Right renal cortex interstitium (tissue), 3 donors: ENCODE results near the gene POLDIP2. TPM values are rescaled to one million over a fixed set of nuclear protein-coding genes. Genes with fewer than 3 reads are reported as not detected.

Source experiments
- DNase-seq, 3 donors: peaks; one replicate each; pipeline ENCODE4 v3.0.0-alpha.2; 2013; ENCODE audit warnings: low read depth in 3 of 3, low spot score in 2 of 3
- polyA plus RNA-seq, 3 donors: library from polyadenylated mRNA; unstranded; fragments of 120-200 nt; gene quantifications; one replicate each; pipeline ENCODE4 v1.2.1, GENCODE V29; 2013; ENCODE audit not compliant: insufficient read length in 3 of 3

The POLDIP2 gene
- 10 to 100 TPM; 89.1 to 95.7 (median 91.8) TPM for polyA plus RNA-seq

- DNase-seq, result peak in 1 of 3 donors; percentile 88
Measured at GRCh38 chr17:28357061-28357900, at the start of gene POLDIP2. Gene POLDIP2, minus strand, starts transcription at chr17:28357527. Its CDS starts 79 bp downstream, at chr17:28357448.

GRCh38 chr17:28406473-28406814 lies 49.1 kb upstream of the POLDIP2 start:
- DNase-seq, result no peak

GRCh38 chr17:28405632-28406472 lies 48.5 kb upstream of the POLDIP2 start, which contains the start of gene SLC46A1:
Gene SLC46A1, minus strand, starts transcription at chr17:28406212. Its CDS starts 98 bp downstream, at chr17:28406114.
- no peak for DNase-seq

- DNase-seq, result no peak
Measured at GRCh38 chr17:28404812-28405570, 47.7 kb upstream of the POLDIP2 start.

GRCh38 chr17:28404461-28404811 lies 47.1 kb upstream of the POLDIP2 start:
- DNase-seq, result no peak

- no peak for DNase-seq
Measured at GRCh38 chr17:28404007-28404406, 46.7 kb upstream of the POLDIP2 start.

- no peak for DNase-seq
Measured at GRCh38 chr17:28402844-28403243, 45.5 kb upstream of the POLDIP2 start.

GRCh38 chr17:28402224-28402630 lies 44.9 kb upstream of the POLDIP2 start:
- DNase-seq, result no peak

GRCh38 chr17:28399808-28400207 lies 42.5 kb upstream of the POLDIP2 start:
- DNase-seq, result no peak

GRCh38 chr17:28398280-28398981 lies 41.1 kb upstream of the POLDIP2 start:
- DNase-seq, result no peak

- no peak for DNase-seq
Measured at GRCh38 chr17:28397687-28398279, 40.5 kb upstream of the POLDIP2 start.

GRCh38 chr17:28397275-28397674 lies 39.9 kb upstream of the POLDIP2 start:
- DNase-seq, result no peak

GRCh38 chr17:28396635-28397239 lies 39.4 kb upstream of the POLDIP2 start:
- no peak for DNase-seq

GRCh38 chr17:28395968-28396367 lies 38.6 kb upstream of the POLDIP2 start:
- DNase-seq, result no peak

- no peak for DNase-seq
Measured at GRCh38 chr17:28395426-28395825, 38.1 kb upstream of the POLDIP2 start.

GRCh38 chr17:28394337-28395116 lies 37.2 kb upstream of the POLDIP2 start:
- no peak for DNase-seq

- no peak for DNase-seq
Measured at GRCh38 chr17:28392491-28392890, 35.2 kb upstream of the POLDIP2 start.

- DNase-seq, result no peak
Measured at GRCh38 chr17:28391401-28391800, 34.1 kb upstream of the POLDIP2 start.

GRCh38 chr17:28390984-28391383 lies 33.7 kb upstream of the POLDIP2 start:
- no peak for DNase-seq
